B cell (primary cell): Measurements from ENCODE around the gene VCX2. TPM values are rescaled to one million over a fixed set of nuclear protein-coding genes. Genes with fewer than 3 reads are reported as not detected.
"Not testable (repeated sequence)": the region's sequence is repeated elsewhere in the genome, so short reads cannot be mapped to it uniquely, and the experiment has no call there.

ENCODE experiments used
- ATAC-seq: fragments of 200-7000 bp; cut with Tn5 transposase; one replicate; pipeline ENCODE4 v1.10.0; 2021; ENCODE audit warnings: low read depth, mild to moderate bottlenecking, moderate number of reproducible peaks, moderate library complexity
- CTCF ChIA-PET: fragments of 350-600 bp; sonication (Branson Sonifier 250); formaldehyde crosslinking; loops from one replicate; lab custom pipeline; 2021; ENCODE audit warnings: antibody characterized with exemption, inconsistent platforms; lab: Charles Lee
- POLR2A ChIA-PET: fragments of 350-600 bp; sonication (Branson Sonifier 250); formaldehyde crosslinking; loops from one replicate; lab custom pipeline; 2021; ENCODE audit warnings: antibody characterized with exemption; lab: Charles Lee
- DNase-seq: peaks from one replicate; pipeline ENCODE4 v3.0.0; 2013
- H2AFZ ChIP-seq: 2 replicates; pipeline ENCODE4 v1.6.1; 2012; ENCODE audit warnings: mild to moderate bottlenecking, low read depth, low read length; ENCODE audit not compliant: insufficient read depth, poor library complexity, severe bottlenecking
- H3K27ac ChIP-seq, 2 donors: 1 replicate in 1 of 2; 2 replicates in 1 of 2; pipeline ENCODE4 v1.5.1; 2012 to 2013; ENCODE audit warnings: low read length in 2 of 2, mild to moderate bottlenecking in 2 of 2, moderate library complexity in 1 of 2
- H3K27me3 ChIP-seq, 4 experiments: fragments of 200-600 bp in 1 of 4; sonication (generic) in 1 of 4; replicated peaks in 1 of 4; 1 replicate in 2 of 4; 2 replicates in 2 of 4; pipeline versions ENCODE4 v1.6.1 to v1.7.0; 2013 to 2016; ENCODE audit warnings: low read length in 3 of 4, mild to moderate bottlenecking in 2 of 4, mixed read lengths in 1 of 4, moderate library complexity in 1 of 4; ENCODE audit not compliant: insufficient read depth in 4 of 4, control insufficient read depth in 3 of 4; ENCODE audit errors: control extremely low read depth in 1 of 4
- H3K36me3 ChIP-seq, 2 experiments: replicated peaks in 1 of 2; 1 replicate in 1 of 2; 2 replicates in 1 of 2; pipeline versions ENCODE4 v1.6.1 to v1.7.1; 2013; ENCODE audit warnings: low read length in 1 of 2; ENCODE audit not compliant: insufficient read depth in 2 of 2, control insufficient read depth in 1 of 2; ENCODE audit errors: control extremely low read depth in 1 of 2, extremely low read depth in 1 of 2
- H3K4me1 ChIP-seq, 2 donors: fragments of 200-600 bp in 1 of 2; sonication (generic) in 1 of 2; 1 replicate in 1 of 2; 2 replicates in 1 of 2; pipeline versions ENCODE4 v1.5.1 to v1.6.1; 2013 to 2017; ENCODE audit warnings: low read length in 2 of 2; ENCODE audit not compliant: control insufficient read depth in 2 of 2, insufficient read depth in 2 of 2
- H3K4me2 ChIP-seq: replicated peaks from 2 replicates; pipeline ENCODE3; 2012; ENCODE audit warnings: mild to moderate bottlenecking, low read depth, low read length; ENCODE audit not compliant: poor library complexity, severe bottlenecking
- H3K4me3 ChIP-seq, 5 experiments: fragments of 200-600 bp in 1 of 5; sonication (generic) in 1 of 5; 1 replicate in 3 of 5; 2 replicates in 2 of 5; pipeline versions ENCODE4 v1.5.1 to v1.7.0; 2011 to 2016; ENCODE audit warnings: low read length in 4 of 5, mild to moderate bottlenecking in 4 of 5, low read depth in 2 of 5, control low read depth in 1 of 5, moderate library complexity in 1 of 5; ENCODE audit not compliant: insufficient read depth in 1 of 5; ENCODE audit errors: control extremely low read depth in 1 of 5, extremely low read depth in 1 of 5
- H3K79me2 ChIP-seq: fragments of 200-600 bp; sonication (generic); one replicate; pipeline ENCODE4 v1.6.0; 2016; ENCODE audit warnings: low read length; ENCODE audit not compliant: control insufficient read depth, insufficient read depth
- H3K9ac ChIP-seq: fragments of 200-600 bp; sonication (generic); 2 replicates; pipeline ENCODE4 v1.6.1; 2017; ENCODE audit warnings: mild to moderate bottlenecking, low read length, moderate library complexity
- H3K9me3 ChIP-seq, 3 donors: one replicate each; pipeline versions ENCODE4 v1.6.1 to v1.7.1; 2013; ENCODE audit warnings: low read length in 2 of 3; ENCODE audit not compliant: control insufficient read depth in 2 of 3, insufficient read depth in 1 of 3; ENCODE audit errors: control extremely low read depth in 1 of 3
- H4K20me1 ChIP-seq: 2 replicates; pipeline ENCODE4 v1.6.0; 2012; ENCODE audit warnings: mild to moderate bottlenecking, low read length; ENCODE audit not compliant: insufficient read depth, control insufficient read depth, poor library complexity, severe bottlenecking
- H3K27ac Mint-ChIP-seq: one replicate; pipeline ENCODE4 v1.8.0; 2021; ENCODE audit warnings: mixed read lengths
- H3K27me3 Mint-ChIP-seq: one replicate; pipeline ENCODE4 v1.8.0; 2021; ENCODE audit warnings: mixed read lengths
- H3K4me1 Mint-ChIP-seq: one replicate; pipeline ENCODE4 v1.8.0; 2021; ENCODE audit warnings: mixed read lengths
- H3K4me3 Mint-ChIP-seq: one replicate; pipeline ENCODE4 v1.8.0; 2021; ENCODE audit warnings: mixed read lengths
- H3K9me3 Mint-ChIP-seq: one replicate; pipeline ENCODE4 v1.8.0; 2022; ENCODE audit warnings: mixed read lengths; ENCODE audit not compliant: insufficient read depth
- CTCF ChIP-seq: fragments of 200-600 bp; IDR thresholded peaks from one replicate; pipeline ENCODE4 v1.8.0; 2022; ENCODE audit warnings: antibody characterized with exemption, mild to moderate bottlenecking
- EZH2 ChIP-seq: IDR thresholded peaks from 2 replicates; pipeline ENCODE4 v1.6.1; 2012; ENCODE audit warnings: borderline replicate concordance, low read depth, mild to moderate bottlenecking, moderate library complexity, low read length; ENCODE audit not compliant: insufficient read depth, poor library complexity, severe bottlenecking
- WGBS: methylation state at CpG from one replicate; pipeline ENCODE4 v1.1.5; 2013; ENCODE audit warnings: missing lambda C conversion rate; ENCODE audit not compliant: insufficient coverage; 5-methylcytosine and 5-hydroxymethylcytosine counted together
- intact Hi-C: fragments of 100-400 bp; cut with micrococcal nuclease; formaldehyde crosslinking; loops from one replicate; pipeline ENCODE4 v1.10.0; 2022
- polyA plus RNA-seq: library from polyadenylated mRNA; depleted of rRNA; stranded (reverse); fragments of >200 nt; gene quantifications from 2 replicates; pipeline ENCODE4 v1.2.3, GENCODE V29; 2012
- total RNA-seq, 2 donors: library from RNA; stranded (reverse); fragments of 120-200 nt in 1 of 2; gene quantifications; 1 replicate in 1 of 2; 2 replicates in 1 of 2; pipeline versions ENCODE4 v1.2.3 to v1.2.4, GENCODE V29; 2013 to 2022

The VCX2 gene
- total and polyA plus RNA-seq, 2 donors (not counting 1 experiment from before 2014, with no cell fraction given), result not detected

- Histone ChIP-seq H3K9me3 (no peaks in the 10 kb centered on the region), H4K20me1 (no peaks in the 10 kb centered on the region), H3K4me3 (no peak overlapping the region), H3K79me2 (no peaks in the 10 kb centered on the region), H3K27me3 (no peaks in the 10 kb centered on the region), H3K27ac (no peak overlapping the region), H3K9ac (no peak overlapping the region), H3K36me3 (no peaks in the 10 kb centered on the region), H3K4me1 (no peaks in the 10 kb centered on the region), H3K4me2 (no peak overlapping the region), H2AFZ (no peak overlapping the region)
- Mint-ChIP-seq H3K27me3 (no peaks in the 10 kb centered on the region), H3K4me3 (no peak overlapping the region), H3K27ac (no peak overlapping the region), H3K9me3 (no peaks in the 10 kb centered on the region), H3K4me1 (no peaks in the 10 kb centered on the region)
- ATAC-seq (no peak), DNase-seq (no peak)
- TF ChIP-seq EZH2 (no peak), CTCF (no peak)
- no CpG with 5 or more reads among the region's 6 CpGs for WGBS
- intact Hi-C loops, result no loop called here
- POLR2A ChIA-PET, result no interaction called here
- CTCF ChIA-PET, result no interaction called here
Measured at GRCh38 chrX:8125566-8125965, 45.5 kb downstream of the VCX2 start.

GRCh38 chrX:8122538-8122937, 48.5 kb downstream of the VCX2 start:
- Mint-ChIP-seq H3K27me3 (no peaks in the 10 kb centered on the region), H3K27ac (no peak overlapping the region), H3K4me3 (no peak overlapping the region), H3K4me1 (no peaks in the 10 kb centered on the region), H3K9me3 (no peaks in the 10 kb centered on the region)
- Histone ChIP-seq H3K27me3 (no peaks in the 10 kb centered on the region), H3K4me1 (no peaks in the 10 kb centered on the region), H3K4me3 (no peak overlapping the region), H2AFZ (no peak overlapping the region), H3K36me3 (no peaks in the 10 kb centered on the region), H3K9ac (no peak overlapping the region), H3K9me3 (no peaks in the 10 kb centered on the region), H3K4me2 (no peak overlapping the region), H3K79me2 (no peaks in the 10 kb centered on the region), H3K27ac (no peak overlapping the region), H4K20me1 (no peaks in the 10 kb centered on the region)
- POLR2A ChIA-PET, result no interaction called here
- no peak for ATAC-seq
- DNase-seq, result no peak
- CTCF ChIA-PET, result no interaction called here
- WGBS, result no CpG with 5 or more reads among the region's 6 CpGs
- intact Hi-C loops, result no loop called here
- TF ChIP-seq CTCF, result no peak
- TF ChIP-seq EZH2, result no peak

DNA sequence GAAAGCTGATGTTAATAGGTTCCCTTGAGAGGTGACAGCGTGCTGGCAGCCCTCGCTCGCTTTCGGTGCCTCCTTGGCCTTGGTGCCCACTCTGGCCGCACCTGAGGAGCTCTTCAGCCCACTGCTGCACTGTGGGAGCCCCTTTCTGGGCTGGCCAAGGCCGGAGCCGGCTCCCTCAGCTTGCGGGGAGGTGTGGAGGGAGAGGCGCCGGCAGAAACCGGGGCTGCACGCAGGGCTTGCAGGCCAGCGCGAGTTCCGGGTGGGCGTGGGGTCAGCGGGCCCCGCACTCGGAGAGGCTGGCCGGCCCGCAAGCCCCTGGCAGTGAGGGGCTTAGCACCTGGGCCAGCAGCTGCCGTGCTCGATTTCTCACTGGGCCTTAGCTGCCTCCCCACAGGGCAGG, 49.7 kb downstream of the VCX2 start:
- H3K27me3 ChIP-seq, CTCF ChIA-PET, H3K4me1 Mint-ChIP-seq, H3K27ac ChIP-seq, H3K79me2 ChIP-seq, H4K20me1 ChIP-seq, H2AFZ ChIP-seq, DNase-seq, H3K9me3 Mint-ChIP-seq, intact Hi-C loops, H3K4me2 ChIP-seq, POLR2A ChIA-PET, H3K4me3 ChIP-seq, H3K4me3 Mint-ChIP-seq, H3K9ac ChIP-seq, H3K4me1 ChIP-seq, H3K27ac Mint-ChIP-seq, H3K27me3 Mint-ChIP-seq, H3K36me3 ChIP-seq, ATAC-seq, H3K9me3 ChIP-seq: not testable (repeated sequence)
- WGBS, result 98% methylated on average over 10 of the region's 23 CpGs
